Activated CD4-positive, alpha-beta T cell treated with anti-CD3 and anti-CD28 coated beads, Interleukin-2, amount 10 ng/mL, durations not matched to agents 24 days and 14 days (primary cell): ENCODE data around the gene PHOX2A. TPM values are rescaled to one million over a fixed set of nuclear protein-coding genes. Genes with fewer than 3 reads are reported as not detected.
"Not testable (repeated sequence)": the region's sequence is repeated elsewhere in the genome, so short reads cannot be mapped to it uniquely, and the experiment has no call there.

Experiments
- DNase-seq: peaks from one replicate; pipeline ENCODE4 v3.0.0; 2022
- H3K27ac Mint-ChIP-seq: one replicate; pipeline ENCODE4 v1.8.0; 2022; ENCODE audit warnings: mild to moderate bottlenecking, mixed read lengths
- H3K27me3 Mint-ChIP-seq: one replicate; pipeline ENCODE4 v1.8.0; 2022; ENCODE audit warnings: mixed read lengths
- H3K36me3 Mint-ChIP-seq: one replicate; pipeline ENCODE4 v1.8.0; 2022; ENCODE audit warnings: low read depth, mild to moderate bottlenecking, mixed read lengths
- H3K4me1 Mint-ChIP-seq: one replicate; pipeline ENCODE4 v1.8.0; 2021; ENCODE audit warnings: mixed read lengths
- H3K4me3 Mint-ChIP-seq: one replicate; pipeline ENCODE4 v1.8.0; 2022; ENCODE audit warnings: mild to moderate bottlenecking, moderate library complexity, mixed read lengths
- H3K9me3 Mint-ChIP-seq: one replicate; pipeline ENCODE4 v1.8.0; 2021; ENCODE audit warnings: mixed read lengths
- intact Hi-C: fragments of 100-400 bp; cut with micrococcal nuclease; formaldehyde crosslinking; loops from one replicate; pipeline ENCODE4 v1.15.1; 2023
- total RNA-seq: library from RNA; stranded (reverse); gene quantifications from 2 replicates; pipeline ENCODE4 v1.2.3, GENCODE V29; 2022

PHOX2A gene
- total RNA-seq = not detected in 2 replicates

DNA sequence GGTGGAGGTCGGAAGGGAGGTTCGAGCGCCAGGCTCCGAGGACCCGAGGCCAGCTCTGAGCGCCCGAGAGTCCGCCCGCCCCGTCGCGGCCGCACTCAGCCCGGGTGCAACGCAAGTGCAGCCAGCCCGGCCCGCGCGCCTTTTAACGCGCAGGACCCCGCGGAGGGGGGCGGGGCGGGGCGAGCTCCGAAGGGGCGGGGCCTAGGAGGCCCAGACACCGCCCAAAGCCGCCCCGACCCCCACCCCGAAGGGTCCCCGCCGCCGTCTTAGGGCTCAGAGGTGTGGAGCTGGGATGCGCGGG lies at the start of gene PHOX2A:
Gene PHOX2A, minus strand, starts transcription at position 117 of the 301 bp plus-strand sequence. CDS start 172 bp downstream, outside the sequence.
- peaks cover 9% of the 10 kb centered on the region for H3K36me3 Mint-ChIP-seq
- no peaks in the 10 kb centered on the region for H3K9me3 Mint-ChIP-seq
- DNase-seq = no peak
- peaks cover 18% of the 10 kb centered on the region for H3K4me1 Mint-ChIP-seq
- intact Hi-C loops = no loop called here
- peak within 1 kb of the TSS; percentile 35 for H3K4me3 Mint-ChIP-seq
- no peak within 1 kb of the TSS for H3K27ac Mint-ChIP-seq
- peaks cover 51% of the 10 kb centered on the region for H3K27me3 Mint-ChIP-seq

DNA sequence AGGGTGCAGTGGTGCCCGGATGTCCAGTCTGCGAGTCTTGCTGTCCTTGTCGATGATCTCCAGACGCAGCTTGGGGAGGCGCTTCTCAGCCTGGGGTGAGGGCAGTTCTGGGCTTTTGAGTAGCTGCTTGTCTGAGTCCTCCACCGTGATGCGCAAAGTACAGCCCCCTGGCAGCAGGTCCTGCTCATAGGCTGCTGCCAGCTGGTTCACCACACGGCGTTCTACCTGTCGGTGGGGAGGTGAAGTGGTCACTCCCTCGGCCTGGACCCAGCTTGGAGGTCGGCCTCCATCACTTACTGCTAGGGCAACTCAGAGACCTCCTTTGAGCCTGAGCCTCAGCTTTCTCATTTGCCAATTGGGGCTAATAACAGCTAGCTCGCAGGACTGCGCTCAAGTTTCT lies 49.4 kb upstream of the PHOX2A start:
- Mint-ChIP-seq H3K4me3 (no peak overlapping the region), H3K9me3 (no peaks in the 10 kb centered on the region), H3K4me1 (no peaks in the 10 kb centered on the region), H3K36me3 (peaks cover 3% of the 10 kb centered on the region), H3K27ac (no peak overlapping the region), H3K27me3 (no peaks in the 10 kb centered on the region)
- intact Hi-C loops = no loop called here
- DNase-seq = no peak

- H3K36me3 Mint-ChIP-seq = peaks cover 3% of the 10 kb centered on the region
- intact Hi-C loops = no loop called here
- H3K4me3 Mint-ChIP-seq = no peak overlapping the region
- H3K9me3 Mint-ChIP-seq = no peaks in the 10 kb centered on the region
- H3K4me1 Mint-ChIP-seq = no peaks in the 10 kb centered on the region
- no peaks in the 10 kb centered on the region for H3K27me3 Mint-ChIP-seq
- H3K27ac Mint-ChIP-seq = no peak overlapping the region
- DNase-seq = no peak
These were observed 48.3 kb upstream of the PHOX2A start for GRCh38 chr11:72292106-72292785.

DNA sequence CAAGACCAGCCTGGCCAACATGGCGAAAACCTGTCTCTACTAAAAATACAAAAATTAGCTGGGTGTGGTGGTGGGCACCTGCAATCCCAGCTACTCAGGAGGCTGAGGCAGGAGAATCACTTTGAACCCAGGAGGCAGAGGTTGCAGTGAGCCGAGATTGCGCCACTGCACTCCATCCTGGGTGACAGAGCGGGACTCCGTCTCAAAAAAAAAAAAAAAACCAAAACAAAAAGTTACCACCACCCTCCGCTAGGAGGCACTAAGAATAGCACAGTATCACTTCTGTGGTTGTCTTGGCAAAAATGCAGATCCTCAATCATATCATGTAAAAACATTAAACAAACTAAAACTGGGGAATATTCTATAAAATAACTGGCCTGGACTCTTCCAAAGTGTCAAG lies 46.8 kb upstream of the PHOX2A start:
- DNase-seq = peak; percentile 72
- not testable (repeated sequence) for H3K4me3 Mint-ChIP-seq
- intact Hi-C loops = loop anchor here (1.0 to 2.0 kb wide), 2 partner anchors 124 to 140 kb away; no protein-coding TSS in a partner anchor

DNA sequence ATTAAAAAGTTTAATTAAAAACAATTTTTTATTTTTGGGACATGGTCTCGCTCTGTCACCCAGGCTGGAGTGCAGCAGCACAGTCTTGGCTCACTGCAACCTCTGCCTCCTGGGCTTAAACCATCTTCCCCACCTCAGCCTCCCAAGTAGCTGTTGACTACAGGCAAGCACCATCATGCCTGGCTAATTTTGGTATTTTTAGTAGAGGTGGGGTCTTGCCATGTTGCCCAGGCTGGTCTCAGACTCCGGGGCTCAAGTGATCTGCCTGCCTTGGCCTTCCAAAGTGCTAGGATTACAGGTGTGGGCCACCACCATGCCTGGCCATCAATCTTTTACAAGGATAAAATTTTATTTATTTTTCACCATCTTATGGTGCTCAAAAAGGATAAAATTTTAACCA lies 43.3 kb upstream of the PHOX2A start:
- no peak for DNase-seq
- no peaks in the 10 kb centered on the region for H3K9me3 Mint-ChIP-seq
- H3K4me1 Mint-ChIP-seq = no peaks in the 10 kb centered on the region
- H3K27ac Mint-ChIP-seq = no peak overlapping the region
- H3K4me3 Mint-ChIP-seq = no peak overlapping the region
- peaks cover 15% of the 10 kb centered on the region for H3K27me3 Mint-ChIP-seq
- no peaks in the 10 kb centered on the region for H3K36me3 Mint-ChIP-seq
- intact Hi-C loops = no loop called here

More for the DNA sequence above, 46.8 kb upstream of the PHOX2A start:
- not testable (repeated sequence) for H3K27ac Mint-ChIP-seq, H3K27me3 Mint-ChIP-seq, H3K9me3 Mint-ChIP-seq, H3K36me3 Mint-ChIP-seq, H3K4me1 Mint-ChIP-seq

- no peak for DNase-seq
- intact Hi-C loops = no loop called here
- H3K4me3 Mint-ChIP-seq = no peak overlapping the region
- H3K27me3 Mint-ChIP-seq = peaks cover 29% of the 10 kb centered on the region
- no peak overlapping the region for H3K27ac Mint-ChIP-seq
- no peaks in the 10 kb centered on the region for H3K4me1 Mint-ChIP-seq
- H3K9me3 Mint-ChIP-seq = no peaks in the 10 kb centered on the region
- H3K36me3 Mint-ChIP-seq = no peaks in the 10 kb centered on the region
These were observed 40.0 kb upstream of the PHOX2A start for GRCh38 chr11:72283947-72284346.

DNA sequence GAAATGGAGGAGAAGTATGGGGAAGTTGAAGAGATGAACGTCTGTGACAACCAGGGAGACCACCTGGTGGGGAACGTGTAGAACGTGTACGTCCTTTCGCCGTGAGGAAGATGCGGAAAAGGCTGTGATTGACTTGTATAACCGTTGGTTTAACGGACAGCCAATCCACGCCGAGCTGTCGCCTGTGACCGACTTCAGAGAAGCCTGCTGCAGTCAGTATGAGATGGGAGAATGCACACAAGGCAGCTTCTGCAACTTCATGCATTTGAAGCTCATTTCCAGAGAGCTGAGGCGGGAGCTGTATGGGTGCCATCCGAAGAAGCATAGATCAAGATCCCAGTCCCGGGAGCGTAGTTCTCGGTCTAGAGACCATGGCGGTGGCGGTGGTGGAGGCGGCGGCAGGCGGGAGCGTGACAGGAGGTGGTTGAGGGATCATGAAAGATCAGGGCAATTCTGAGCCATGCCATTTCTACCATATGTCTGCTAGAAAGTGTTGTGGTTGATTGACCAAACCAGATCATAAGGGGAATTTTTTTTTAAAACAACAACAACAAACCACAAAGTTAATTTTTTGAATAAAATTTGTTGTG lies 36.8 kb upstream of the PHOX2A start:
- no peak overlapping the region for H3K4me3 Mint-ChIP-seq
- no peaks in the 10 kb centered on the region for H3K9me3 Mint-ChIP-seq
- H3K36me3 Mint-ChIP-seq = no peaks in the 10 kb centered on the region
- intact Hi-C loops = no loop called here
- peaks cover 32% of the 10 kb centered on the region for H3K27me3 Mint-ChIP-seq
- no peak overlapping the region for H3K27ac Mint-ChIP-seq
- no peaks in the 10 kb centered on the region for H3K4me1 Mint-ChIP-seq
- DNase-seq = no peak

DNA sequence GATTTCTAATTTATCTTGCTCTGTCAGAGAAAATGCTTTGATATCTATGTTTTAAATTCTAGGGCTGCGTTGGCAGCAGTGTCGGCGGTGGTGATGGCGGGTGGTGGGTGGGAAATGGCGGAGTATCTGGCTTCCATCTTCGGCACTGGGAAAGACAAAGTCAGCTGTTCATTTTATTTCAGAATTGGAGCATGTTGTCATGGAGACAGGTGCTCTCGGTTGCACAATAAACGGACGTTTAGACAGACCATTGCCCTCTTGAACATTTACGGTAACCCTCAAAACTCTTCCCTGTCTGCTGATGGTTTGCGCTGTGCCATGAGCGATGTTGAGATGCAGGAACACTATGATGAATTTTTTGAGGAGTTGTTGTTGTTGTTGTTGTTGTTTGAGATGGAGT lies 36.1 kb upstream of the PHOX2A start:
- H3K4me3 Mint-ChIP-seq = no peak overlapping the region
- H3K27ac Mint-ChIP-seq = no peak overlapping the region
- no peaks in the 10 kb centered on the region for H3K36me3 Mint-ChIP-seq
- intact Hi-C loops = no loop called here
- H3K4me1 Mint-ChIP-seq = no peaks in the 10 kb centered on the region
- peaks cover 35% of the 10 kb centered on the region for H3K27me3 Mint-ChIP-seq
- no peak for DNase-seq
- H3K9me3 Mint-ChIP-seq = no peaks in the 10 kb centered on the region

- no peaks in the 10 kb centered on the region for H3K36me3 Mint-ChIP-seq
- intact Hi-C loops = no loop called here
- H3K4me1 Mint-ChIP-seq = no peaks in the 10 kb centered on the region
- H3K4me3 Mint-ChIP-seq = no peak overlapping the region
- H3K9me3 Mint-ChIP-seq = no peaks in the 10 kb centered on the region
- H3K27ac Mint-ChIP-seq = no peak overlapping the region
- DNase-seq = no peak
- H3K27me3 Mint-ChIP-seq = peaks cover 33% of the 10 kb centered on the region
These were observed 34.9 kb upstream of the PHOX2A start for GRCh38 chr11:72278905-72279304.

DNA sequence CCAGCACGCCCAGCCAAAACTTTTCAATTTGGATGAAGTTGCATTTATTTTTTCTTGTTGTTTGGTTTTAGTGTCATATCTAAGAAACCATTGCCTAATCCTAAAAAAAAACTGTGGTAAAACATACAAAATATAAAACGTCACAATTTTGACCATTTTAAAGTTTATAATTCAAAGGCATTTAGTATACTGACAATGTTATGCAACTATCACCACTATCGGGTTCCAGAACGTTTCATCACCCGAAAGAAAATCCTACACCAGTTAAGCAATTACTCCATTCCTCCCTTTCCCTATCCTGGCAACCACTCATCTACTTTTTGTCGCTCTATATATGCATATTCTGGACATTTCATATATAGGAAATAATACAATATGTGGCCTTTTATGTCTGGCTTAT lies 30.5 kb upstream of the PHOX2A start:
- no peak for DNase-seq
- no peaks in the 10 kb centered on the region for H3K9me3 Mint-ChIP-seq
- no peak overlapping the region for H3K4me3 Mint-ChIP-seq
- H3K27me3 Mint-ChIP-seq = peaks cover 25% of the 10 kb centered on the region
- peaks cover 8% of the 10 kb centered on the region for H3K4me1 Mint-ChIP-seq
- no peak overlapping the region for H3K27ac Mint-ChIP-seq
- intact Hi-C loops = no loop called here
- no peaks in the 10 kb centered on the region for H3K36me3 Mint-ChIP-seq

DNA sequence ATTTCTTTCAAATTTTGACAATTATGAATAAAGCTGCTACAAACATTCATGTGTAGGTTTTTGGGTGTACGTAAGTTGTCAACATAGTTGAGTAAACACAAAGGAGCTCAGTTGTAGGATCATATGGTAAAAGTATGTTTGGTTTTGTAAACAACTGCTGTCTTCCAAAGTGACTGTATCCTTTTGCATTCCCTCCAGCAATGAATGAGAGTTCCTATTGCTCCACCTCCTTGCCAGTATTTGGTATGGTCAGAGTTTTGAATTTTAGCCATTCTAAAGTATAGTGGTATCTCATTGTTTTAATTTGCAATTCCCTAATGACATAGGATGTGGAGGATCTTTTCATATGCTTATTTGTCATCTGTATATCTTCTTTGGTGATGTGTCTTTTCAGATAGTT lies 28.0 kb upstream of the PHOX2A start:
- no peaks in the 10 kb centered on the region for H3K36me3 Mint-ChIP-seq
- DNase-seq = no peak
- intact Hi-C loops = no loop called here
- H3K27ac Mint-ChIP-seq = no peak overlapping the region
- peaks cover 12% of the 10 kb centered on the region for H3K4me1 Mint-ChIP-seq
- no peak overlapping the region for H3K4me3 Mint-ChIP-seq
- H3K9me3 Mint-ChIP-seq = no peaks in the 10 kb centered on the region
- peaks cover 27% of the 10 kb centered on the region for H3K27me3 Mint-ChIP-seq

- H3K27ac Mint-ChIP-seq = no peak overlapping the region
- peaks cover 15% of the 10 kb centered on the region for H3K4me1 Mint-ChIP-seq
- no peaks in the 10 kb centered on the region for H3K9me3 Mint-ChIP-seq
- no peak overlapping the region for H3K4me3 Mint-ChIP-seq
- intact Hi-C loops = no loop called here
- H3K27me3 Mint-ChIP-seq = peaks cover 23% of the 10 kb centered on the region
- H3K36me3 Mint-ChIP-seq = no peaks in the 10 kb centered on the region
- no peak for DNase-seq
These were observed 24.1 kb upstream of the PHOX2A start for GRCh38 chr11:72267956-72268617.

- H3K4me3 Mint-ChIP-seq, intact Hi-C loops, DNase-seq, H3K36me3 Mint-ChIP-seq, H3K27ac Mint-ChIP-seq, H3K9me3 Mint-ChIP-seq: not testable (repeated sequence)
- peaks cover 26% of the 10 kb centered on the region for H3K27me3 Mint-ChIP-seq
- peaks cover 15% of the 10 kb centered on the region for H3K4me1 Mint-ChIP-seq
These were observed 23.0 kb upstream of the PHOX2A start for GRCh38 chr11:72266960-72267359.

GRCh38 chr11:72265951-72266350 lies 22.0 kb upstream of the PHOX2A start:
- Mint-ChIP-seq H3K36me3 (no peaks in the 10 kb centered on the region), H3K4me3 (no peak overlapping the region), H3K9me3 (no peaks in the 10 kb centered on the region), H3K27me3 (peaks cover 23% of the 10 kb centered on the region), H3K4me1 (peaks cover 15% of the 10 kb centered on the region), H3K27ac (no peak overlapping the region)
- DNase-seq = no peak
- intact Hi-C loops = no loop called here
